LoVo (cell line): ENCODE measurements around the gene GPR137.
A peak's percentile ranks its signal among the peaks of the same experiment; 100 is the strongest.

ENCODE experiments used
- DNase-seq: peaks from one replicate; pipeline ENCODE4 v3.0.0-alpha.2; 2016; ENCODE audit warnings: low spot score

GPR137 gene

DNA sequence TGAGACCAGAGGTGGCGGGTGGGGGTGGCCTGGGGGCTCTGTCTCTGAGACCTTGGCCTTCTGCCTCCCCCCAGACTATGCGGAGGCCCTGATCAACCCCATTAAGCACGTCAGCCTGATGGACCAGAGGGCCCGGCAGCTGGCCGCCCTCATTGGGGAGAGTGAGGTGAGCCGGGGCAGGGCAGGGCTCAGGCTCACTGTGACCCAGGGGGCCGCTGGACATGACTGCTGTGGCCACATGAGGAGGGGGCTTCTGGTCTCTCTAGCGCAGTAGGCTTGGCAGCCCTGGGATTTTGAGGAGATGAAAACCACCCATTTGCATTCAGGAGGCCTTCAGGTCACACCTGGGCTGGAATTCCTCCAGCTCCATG, 21.7 kb upstream of the GPR137 start:
- DNase-seq = no peak

- DNase-seq = no peak
These were observed 21.2 kb upstream of the GPR137 start for GRCh38 chr11:64264371-64264852.

DNA sequence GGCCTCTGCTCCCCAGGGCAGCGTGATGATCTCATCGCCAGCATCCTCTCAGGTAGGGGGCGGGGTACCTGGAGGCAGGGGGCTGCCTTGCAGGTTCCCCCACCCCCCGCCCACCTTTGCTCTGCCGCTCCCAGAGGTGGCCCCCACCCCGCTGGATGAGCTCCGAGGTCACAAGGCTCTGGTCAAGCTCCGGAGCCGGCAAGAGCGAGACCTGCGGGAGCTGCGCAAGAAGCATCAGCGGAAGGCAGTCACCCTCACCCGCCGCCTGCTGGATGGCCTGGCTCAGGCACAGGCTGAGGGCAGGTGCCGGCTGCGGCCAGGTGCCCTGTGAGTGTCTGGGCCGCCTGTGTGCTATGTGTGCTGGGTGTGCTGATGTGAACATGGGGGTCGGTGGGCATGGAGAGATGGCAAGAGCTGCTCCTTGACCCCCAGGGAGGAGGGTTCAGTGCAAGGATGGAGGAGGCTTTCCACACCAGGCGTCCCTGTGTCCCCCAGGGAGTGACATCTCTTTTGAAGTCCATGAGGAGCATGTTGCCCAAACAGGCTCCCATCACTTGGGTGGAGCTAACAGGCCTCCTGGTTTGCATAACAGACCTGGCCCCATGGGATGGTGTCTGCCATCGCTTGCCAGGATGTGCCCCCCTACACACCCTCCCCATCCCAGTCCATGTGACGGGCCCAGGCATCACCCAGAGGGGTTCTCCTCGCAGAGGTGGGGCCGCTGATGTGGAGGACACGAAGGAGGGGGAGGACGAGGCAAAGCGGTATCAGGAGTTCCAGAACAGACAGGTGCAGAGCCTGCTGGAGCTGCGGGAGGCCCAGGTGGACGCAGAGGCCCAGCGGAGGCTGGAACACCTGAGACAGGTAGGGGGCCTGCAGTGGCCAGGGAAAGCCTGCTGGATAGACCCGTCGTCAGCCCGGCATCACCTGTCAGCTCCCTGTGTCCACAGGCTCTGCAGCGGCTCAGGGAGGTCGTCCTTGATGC, 20.2 kb upstream of the GPR137 start:
- DNase-seq = no peak

- no peak for DNase-seq
These were observed 19.3 kb upstream of the GPR137 start for GRCh38 chr11:64266339-64266738.

- DNase-seq = no peak
These were observed 18.3 kb upstream of the GPR137 start for GRCh38 chr11:64267207-64267945.

DNA sequence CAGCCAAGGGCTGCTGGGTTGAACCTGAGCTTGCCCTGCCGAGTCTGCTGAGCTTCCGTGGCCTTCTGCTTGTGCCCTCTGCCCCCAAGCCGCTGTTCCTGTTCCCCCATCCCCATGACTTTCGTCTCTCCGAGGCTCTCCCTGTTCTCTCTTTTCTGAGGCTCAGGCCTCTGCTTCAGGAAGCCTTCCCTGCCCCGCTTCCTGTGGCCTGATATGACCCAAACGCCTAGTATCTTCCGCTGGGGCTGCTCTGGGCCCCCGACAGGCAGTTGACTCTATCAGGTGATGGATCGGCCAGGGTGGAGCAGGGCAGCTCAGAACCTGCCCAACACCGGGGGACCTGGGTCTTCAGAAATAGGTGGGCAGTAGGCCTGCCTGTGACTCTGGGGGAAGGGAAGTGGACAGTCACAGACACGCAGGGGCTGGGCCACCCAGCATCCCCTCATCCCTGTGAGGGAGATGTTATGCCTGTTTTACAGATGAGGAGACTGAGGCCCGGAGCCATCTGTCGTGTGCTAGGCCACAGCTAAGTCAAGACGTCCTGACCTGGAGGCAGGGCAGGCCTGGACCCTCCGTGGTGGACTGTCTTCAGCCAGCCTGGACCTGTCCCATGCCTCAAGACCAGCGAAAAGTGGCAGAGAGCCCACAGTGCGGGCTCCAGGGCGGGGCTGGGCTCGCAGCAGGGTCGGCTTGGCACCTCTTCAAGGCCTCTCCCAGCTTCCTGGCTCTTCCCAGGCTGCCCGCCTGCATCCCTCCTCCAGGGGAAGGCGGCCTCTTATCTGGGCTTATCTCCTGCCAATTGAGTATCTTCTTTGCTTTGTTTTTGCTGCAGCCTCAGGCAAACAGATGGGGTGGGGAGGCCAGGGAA, 17.4 kb upstream of the GPR137 start:
- DNase-seq = peak; percentile 87

- DNase-seq = no peak
These were observed 16.6 kb upstream of the GPR137 start for GRCh38 chr11:64268893-64269539.

GRCh38 chr11:64269540-64270220, 16.0 kb upstream of the GPR137 start:
- DNase-seq = peak; percentile 99

DNA sequence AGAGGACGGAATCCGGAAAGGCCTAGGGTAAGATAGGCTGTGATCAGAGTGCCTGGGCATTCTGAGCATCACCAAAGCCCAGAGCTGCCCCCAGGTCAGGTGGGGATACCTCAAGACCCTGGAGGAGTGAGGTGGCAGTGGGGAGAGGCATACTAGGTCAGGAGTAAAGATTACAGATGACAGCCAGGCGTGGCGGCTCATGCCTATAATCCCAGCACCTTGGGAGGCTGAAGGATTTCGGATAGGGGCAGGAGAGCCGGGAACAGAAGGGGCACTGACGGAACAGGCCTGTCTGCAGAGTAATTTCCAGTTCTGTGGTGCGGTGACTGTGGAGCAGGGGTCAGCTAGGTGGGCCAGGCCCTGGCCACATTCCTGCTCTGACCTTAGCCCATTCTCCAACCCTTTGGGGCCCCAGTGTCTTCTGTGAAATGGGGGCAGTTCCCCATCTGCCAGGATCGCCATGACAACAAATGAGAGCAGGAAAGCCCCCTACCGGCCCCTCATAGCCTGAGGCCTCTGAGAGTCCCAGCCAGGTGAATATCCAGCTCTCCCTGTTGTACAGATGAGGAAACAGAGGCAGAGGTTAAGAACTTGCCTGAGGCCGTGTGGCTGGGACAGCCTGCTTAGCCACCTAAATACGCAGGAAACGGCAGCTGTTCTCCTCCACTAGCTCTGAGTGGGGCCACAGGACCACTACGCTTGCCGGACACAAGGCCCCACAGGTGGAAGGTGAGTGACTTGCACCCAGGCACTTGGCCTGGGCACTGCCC, 10.4 kb upstream of the GPR137 start:
- DNase-seq = no peak

DNA sequence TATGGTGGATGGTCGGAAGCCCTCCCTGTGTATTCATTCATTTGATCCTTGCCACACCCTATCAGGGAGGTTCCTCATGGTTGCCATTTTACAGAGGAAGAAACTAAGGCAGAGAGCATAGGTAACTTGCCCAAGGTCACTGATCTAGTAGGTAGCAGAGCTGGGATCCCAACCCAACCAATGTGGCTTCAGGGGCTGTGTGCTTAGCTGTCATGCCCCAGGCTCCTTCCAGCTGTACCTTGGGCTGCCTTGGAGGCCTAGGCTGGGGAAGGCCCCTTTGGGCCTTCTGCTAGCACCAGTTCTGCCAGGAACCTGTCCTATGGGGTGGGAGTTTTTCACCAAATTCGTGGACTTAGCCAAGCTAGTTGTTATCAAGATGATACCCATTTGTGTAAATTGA, 9.8 kb upstream of the GPR137 start:
- no peak for DNase-seq

GRCh38 chr11:64276653-64277431, 8.8 kb upstream of the GPR137 start:
- peak; percentile 75 for DNase-seq

GRCh38 chr11:64278576-64279190, 7.0 kb upstream of the GPR137 start:
- DNase-seq = no peak

- no peak for DNase-seq
These were observed 3.5 kb upstream of the GPR137 start for GRCh38 chr11:64281957-64282770.

GRCh38 chr11:64283092-64283491, 2.6 kb upstream of the GPR137 start:
- DNase-seq = no peak

GRCh38 chr11:64284048-64284961, 1.3 kb upstream of the GPR137 start, which contains the start of gene BAD:
Gene BAD (minus strand): TSS chr11:64284665. CDS start chr11:64284368, 297 bp downstream.
- DNase-seq = peak; percentile 92

DNA sequence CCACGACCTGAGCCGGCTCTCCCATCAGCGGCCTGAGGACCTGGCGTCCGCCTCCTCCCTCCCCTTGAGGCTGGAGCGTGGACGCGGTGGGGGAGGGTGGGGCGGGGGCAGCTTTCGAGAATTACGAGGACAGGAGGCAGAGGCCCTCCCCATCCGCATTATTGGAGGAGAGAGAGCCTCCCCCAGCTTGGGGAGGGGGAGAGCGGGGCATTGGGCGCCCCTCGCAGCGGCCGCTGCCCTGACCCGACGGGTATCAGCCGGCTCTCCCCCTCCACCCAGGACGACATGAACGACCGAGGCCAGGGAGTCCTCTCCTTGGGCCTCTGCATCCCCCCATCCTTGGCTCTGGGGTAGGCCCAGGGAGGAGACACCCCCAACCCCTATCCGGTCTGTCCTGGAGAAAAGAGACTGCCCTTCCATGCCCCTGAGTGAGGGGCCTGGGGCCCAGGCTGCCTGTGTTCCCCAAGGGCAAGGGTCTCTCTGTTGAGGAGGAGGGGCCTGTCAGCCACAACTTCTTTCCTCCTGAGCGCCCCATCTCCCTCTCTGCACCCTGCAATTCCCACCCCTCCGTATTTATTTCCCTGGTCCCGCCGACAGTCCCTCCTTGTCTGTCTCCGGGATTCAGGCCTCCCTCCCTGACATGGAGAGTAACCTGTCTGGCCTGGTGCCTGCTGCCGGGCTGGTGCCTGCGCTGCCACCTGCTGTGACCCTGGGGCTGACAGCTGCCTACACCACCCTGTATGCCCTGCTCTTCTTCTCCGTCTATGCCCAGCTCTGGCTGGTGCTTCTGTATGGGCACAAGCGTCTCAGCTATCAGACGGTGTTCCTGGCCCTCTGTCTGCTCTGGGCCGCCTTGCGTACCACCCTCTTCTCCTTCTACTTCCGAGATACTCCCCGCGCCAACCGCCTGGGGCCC, 495 bp downstream of the GPR137 start:
- DNase-seq = peak; percentile 46
